ENCODE data around the gene L3MBTL4.

Gene L3MBTL4

DNA sequence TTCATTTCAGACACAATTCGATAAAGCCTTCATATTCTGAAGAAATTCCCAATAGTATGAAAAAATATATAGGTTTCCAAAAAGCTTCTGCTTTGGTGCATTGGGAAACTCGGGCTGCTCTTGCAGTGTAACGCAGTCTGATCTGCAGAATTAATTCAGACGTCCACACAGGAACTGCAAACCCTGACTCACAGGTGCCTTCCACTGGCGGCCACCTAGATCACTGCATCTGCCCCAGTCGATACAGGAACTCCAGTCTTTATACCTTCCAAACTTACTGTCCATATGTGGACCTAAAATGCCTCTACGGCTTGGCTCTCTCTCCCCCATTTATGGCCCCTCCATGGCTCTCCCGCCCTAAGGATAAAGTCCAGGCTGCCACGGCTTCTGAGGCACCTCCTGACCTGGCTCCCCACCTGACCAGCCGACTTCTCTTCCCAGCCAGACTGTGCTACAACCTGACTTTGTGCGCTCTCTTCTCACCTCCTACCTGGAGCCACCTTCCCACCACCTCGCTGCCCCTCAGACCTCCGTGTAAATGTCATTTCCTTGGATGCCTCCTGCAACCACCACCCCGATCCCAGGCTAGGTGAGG lies 39.7 kb downstream of the L3MBTL4 start:
- no peak overlapping the region for H3K27ac Mint-ChIP-seq
- no peak for TF ChIP-seq CTCF (IDR thresholded peaks at IDR 0.05)
- no peak for DNase-seq
- H3K9me3 Mint-ChIP-seq = peaks cover 39% of the 10 kb centered on the region
- H3K4me3 Mint-ChIP-seq = no peak overlapping the region
- H3K4me1 Mint-ChIP-seq = no peaks in the 10 kb centered on the region
- H3K27me3 Mint-ChIP-seq (ENCODE audit: low read depth, poor library complexity) = peaks cover 20% of the 10 kb centered on the region
- peaks cover 3% of the 10 kb centered on the region for H3K36me3 Mint-ChIP-seq (ENCODE audit: low read depth)

DNA sequence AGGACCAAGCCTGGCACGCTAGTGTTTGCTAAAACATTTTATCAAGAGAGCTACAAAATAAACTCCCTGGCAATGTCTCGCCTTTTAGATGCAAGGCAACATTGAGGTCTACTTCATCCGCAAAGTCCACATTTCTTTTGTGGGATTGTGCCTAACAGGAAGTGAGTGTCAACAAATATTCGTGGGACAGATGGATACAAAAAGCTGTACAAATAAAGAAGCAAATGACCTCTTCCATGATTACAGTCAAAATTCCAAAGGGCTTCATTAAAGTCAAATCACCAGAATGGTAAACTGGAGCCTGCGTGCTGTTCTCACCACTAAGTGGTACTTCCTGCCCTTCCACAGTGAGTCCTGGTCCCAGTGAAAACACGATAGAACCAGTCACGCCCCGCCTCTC lies 40.4 kb downstream of the L3MBTL4 start:
- H3K9me3 Mint-ChIP-seq = peaks cover 32% of the 10 kb centered on the region
- peaks cover 16% of the 10 kb centered on the region for H3K27me3 Mint-ChIP-seq (ENCODE audit: low read depth, poor library complexity)
- no peak overlapping the region for H3K4me3 Mint-ChIP-seq
- no peak overlapping the region for H3K27ac Mint-ChIP-seq
- DNase-seq = no peak
- no peaks in the 10 kb centered on the region for H3K36me3 Mint-ChIP-seq (ENCODE audit: low read depth)
- TF ChIP-seq CTCF (IDR thresholded peaks at IDR 0.05) = no peak
- H3K4me1 Mint-ChIP-seq = no peaks in the 10 kb centered on the region

DNA sequence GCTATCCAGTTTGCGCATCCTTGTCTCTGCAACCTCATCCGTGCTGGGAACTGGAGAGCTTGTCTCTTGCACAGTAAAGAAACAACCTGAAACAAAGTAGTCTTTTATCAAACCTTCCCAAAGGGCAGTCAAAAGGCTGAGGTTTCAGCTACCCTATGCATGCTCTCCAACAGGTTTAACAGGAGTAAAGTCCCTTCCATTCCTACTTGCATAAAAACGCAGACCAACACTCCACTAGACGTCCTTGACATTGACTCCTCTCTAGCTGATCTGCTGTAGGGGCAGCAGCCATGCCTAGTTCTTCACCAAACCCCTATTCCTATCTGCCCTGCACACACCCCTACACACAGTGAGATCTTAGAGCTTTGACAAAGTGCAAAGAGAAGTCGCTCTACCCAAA lies 41.5 kb downstream of the L3MBTL4 start:
- TF ChIP-seq CTCF (IDR thresholded peaks at IDR 0.05) = no peak
- H3K4me3 Mint-ChIP-seq = no peak overlapping the region
- no peaks in the 10 kb centered on the region for H3K4me1 Mint-ChIP-seq
- no peaks in the 10 kb centered on the region for H3K36me3 Mint-ChIP-seq (ENCODE audit: low read depth)
- H3K9me3 Mint-ChIP-seq = peaks cover 20% of the 10 kb centered on the region
- H3K27ac Mint-ChIP-seq = no peak overlapping the region
- H3K27me3 Mint-ChIP-seq (ENCODE audit: low read depth, poor library complexity) = peaks cover 9% of the 10 kb centered on the region
- DNase-seq = no peak

DNA sequence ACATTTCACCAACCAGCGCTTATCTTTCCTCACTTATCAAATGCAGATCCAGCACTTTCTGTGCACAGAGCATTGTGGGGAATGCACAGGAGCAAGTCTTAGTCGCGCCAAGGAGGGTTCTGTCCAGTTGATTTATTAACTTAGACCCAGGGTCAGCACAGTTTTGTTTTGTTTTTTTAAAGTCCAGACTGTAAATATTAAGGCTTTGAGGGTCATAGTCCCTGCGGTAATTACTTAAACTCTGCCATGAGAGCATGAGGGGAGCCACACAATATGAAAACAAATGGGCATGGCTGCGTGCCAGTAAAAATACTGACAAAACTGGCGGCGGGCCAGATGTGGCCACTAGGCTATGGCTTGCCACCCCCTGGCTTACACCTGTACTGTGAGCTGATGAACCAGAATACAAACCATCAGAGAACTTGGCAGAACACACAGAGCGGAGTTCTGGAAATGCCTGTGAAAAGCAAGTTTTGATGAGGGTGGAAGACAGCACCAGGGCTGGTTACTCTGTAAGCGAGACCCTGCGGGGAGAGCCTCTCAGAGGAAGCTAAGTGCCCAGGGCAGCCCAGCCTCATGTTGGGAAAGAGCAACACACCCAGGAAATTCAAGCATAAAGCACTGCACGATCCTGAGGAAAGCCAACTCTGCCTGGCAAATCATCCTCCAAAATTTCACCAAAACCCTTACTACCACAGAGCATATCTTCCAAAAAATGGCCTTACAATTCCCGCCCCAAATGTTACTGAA lies 43.6 kb downstream of the L3MBTL4 start:
- no peak for TF ChIP-seq CTCF (IDR thresholded peaks at IDR 0.05)
- no peak overlapping the region for H3K27ac Mint-ChIP-seq

DNA sequence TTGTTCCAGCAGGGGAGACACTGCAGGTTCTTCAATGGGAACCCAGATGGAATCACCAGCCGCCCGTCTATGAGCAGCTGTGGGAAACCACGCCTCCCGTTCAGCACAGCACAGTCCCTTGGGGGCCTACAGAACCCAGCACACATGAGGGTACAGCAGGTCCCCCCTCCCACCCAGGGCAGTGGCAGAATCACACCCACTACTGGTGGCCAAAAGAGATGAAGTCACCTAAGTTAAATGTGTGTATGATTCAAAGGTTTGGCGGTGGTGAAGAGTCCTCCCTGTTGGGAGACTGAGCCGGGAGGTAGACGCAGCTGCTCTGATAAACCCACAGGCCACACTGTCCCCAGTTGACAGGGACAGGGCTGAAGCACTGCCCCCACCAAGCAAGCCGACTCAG lies 44.3 kb downstream of the L3MBTL4 start:
- Mint-ChIP-seq H3K27ac (no peak overlapping the region), H3K9me3 (peaks cover 12% of the 10 kb centered on the region), H3K27me3 (ENCODE audit: low read depth, poor library complexity) (peaks cover 3% of the 10 kb centered on the region), H3K4me3 (no peak overlapping the region), H3K4me1 (no peaks in the 10 kb centered on the region), H3K36me3 (ENCODE audit: low read depth) (no peaks in the 10 kb centered on the region)
- TF ChIP-seq CTCF (IDR thresholded peaks at IDR 0.05) = no peak
- no peak for DNase-seq

More for the DNA sequence above, 43.6 kb downstream of the L3MBTL4 start:
- Mint-ChIP-seq H3K4me1 (no peaks in the 10 kb centered on the region), H3K9me3 (peaks cover 12% of the 10 kb centered on the region), H3K36me3 (ENCODE audit: low read depth) (no peaks in the 10 kb centered on the region), H3K4me3 (no peak overlapping the region), H3K27me3 (ENCODE audit: low read depth, poor library complexity) (peaks cover 5% of the 10 kb centered on the region)
- DNase-seq = no peak

GRCh38 chr18:6368017-6368416 lies 46.7 kb downstream of the L3MBTL4 start:
- Mint-ChIP-seq H3K4me3 (no peak overlapping the region), H3K27ac (no peak overlapping the region), H3K4me1 (no peaks in the 10 kb centered on the region), H3K9me3 (peaks cover 12% of the 10 kb centered on the region), H3K36me3 (ENCODE audit: low read depth) (no peaks in the 10 kb centered on the region), H3K27me3 (ENCODE audit: low read depth, poor library complexity) (peaks cover 2% of the 10 kb centered on the region)
- no peak for TF ChIP-seq CTCF (IDR thresholded peaks at IDR 0.05)
- DNase-seq = no peak
